HEK293T (cell line): ENCODE data around the gene TUBB8B.
"Not testable (repeated sequence)": the region's sequence is repeated elsewhere in the genome, so short reads cannot be mapped to it uniquely, and the experiment has no call there.

Experiments
- ARNT ChIP-seq: fragments of 450-650 bp; IDR thresholded peaks from 2 replicates; pipeline ENCODE4 v1.6.1; 2017; ENCODE audit warnings: mild to moderate bottlenecking
- BHLHE40 ChIP-seq: fragments of 450-650 bp; IDR thresholded peaks from 2 replicates; pipeline ENCODE4 v1.6.1; 2016; ENCODE audit warnings: mild to moderate bottlenecking, moderate library complexity, borderline replicate concordance
- CTBP1 ChIP-seq: fragments of 450-650 bp; IDR thresholded peaks from 2 replicates; pipeline ENCODE4 v1.6.1; 2016; ENCODE audit warnings: borderline replicate concordance
- ELF4 ChIP-seq: fragments of 450-650 bp; IDR thresholded peaks from 2 replicates; pipeline ENCODE4 v1.6.1; 2017; ENCODE audit warnings: antibody characterized with exemption
- FOXA1 ChIP-seq: fragments of 450-650 bp; IDR thresholded peaks from 2 replicates; pipeline ENCODE4 v1.6.1; 2016; ENCODE audit warnings: mild to moderate bottlenecking
- FOXK2 ChIP-seq: fragments of 450-650 bp; IDR thresholded peaks from 2 replicates; pipeline ENCODE4 v1.6.1; 2016; ENCODE audit warnings: mild to moderate bottlenecking
- FOXM1 ChIP-seq: fragments of 450-650 bp; IDR thresholded peaks from 2 replicates; pipeline ENCODE4 v1.6.1; 2017; ENCODE audit warnings: mild to moderate bottlenecking, borderline replicate concordance
- HDGF ChIP-seq: fragments of 450-650 bp; IDR thresholded peaks from 2 replicates; pipeline ENCODE4 v1.6.1; 2017; ENCODE audit warnings: antibody characterized with exemption, borderline replicate concordance
- L3MBTL2 ChIP-seq: fragments of 450-650 bp; conservative IDR thresholded peaks from 2 replicates; pipeline ENCODE4 v1.6.1; 2016; ENCODE audit warnings: mild to moderate bottlenecking
- NFRKB ChIP-seq: fragments of 450-650 bp; IDR thresholded peaks from 2 replicates; pipeline ENCODE4 v1.6.1; 2016; ENCODE audit warnings: mild to moderate bottlenecking, moderate library complexity
- PKNOX1 ChIP-seq: fragments of 450-650 bp; IDR thresholded peaks from 2 replicates; pipeline ENCODE4 v1.6.1; 2016
- SP1 ChIP-seq: fragments of 450-650 bp; IDR thresholded peaks from 2 replicates; pipeline ENCODE4 v1.6.1; 2017
- SUZ12 ChIP-seq: fragments of 450-650 bp; IDR thresholded peaks from 2 replicates; pipeline ENCODE4 v1.6.1; 2016; ENCODE audit warnings: mild to moderate bottlenecking

- TF ChIP-seq FOXM1, NFRKB, BHLHE40, FOXA1, PKNOX1, FOXK2, HDGF, ARNT, SP1, CTBP1, L3MBTL2, ELF4, SUZ12: not testable (repeated sequence)
Observed at GRCh38 chr18:97252-97914, 48.0 kb upstream of the TUBB8B start.
